GM20431 (cell line): ENCODE measurements around the gene UBTD2.
"Not testable (repeated sequence)": the region's sequence is repeated elsewhere in the genome, so short reads cannot be mapped to it uniquely, and the experiment has no call there.

Experiments
- in situ Hi-C: fragments of 300-500 bp; cut with MseI, MboI; formaldehyde crosslinking; loops from one replicate; pipeline ENCODE4 v1.15.0; 2020; ENCODE audit warnings: low sequenced_read_pairs; ENCODE audit not compliant: unreplicated experiment

The UBTD2 gene

GRCh38 chr5:172293745-172294342, 10.3 kb upstream of the UBTD2 start:
- in situ Hi-C loops = loop anchor here (10.0 kb wide), 1 partner anchor 189 kb away; no protein-coding TSS in a partner anchor

DNA sequence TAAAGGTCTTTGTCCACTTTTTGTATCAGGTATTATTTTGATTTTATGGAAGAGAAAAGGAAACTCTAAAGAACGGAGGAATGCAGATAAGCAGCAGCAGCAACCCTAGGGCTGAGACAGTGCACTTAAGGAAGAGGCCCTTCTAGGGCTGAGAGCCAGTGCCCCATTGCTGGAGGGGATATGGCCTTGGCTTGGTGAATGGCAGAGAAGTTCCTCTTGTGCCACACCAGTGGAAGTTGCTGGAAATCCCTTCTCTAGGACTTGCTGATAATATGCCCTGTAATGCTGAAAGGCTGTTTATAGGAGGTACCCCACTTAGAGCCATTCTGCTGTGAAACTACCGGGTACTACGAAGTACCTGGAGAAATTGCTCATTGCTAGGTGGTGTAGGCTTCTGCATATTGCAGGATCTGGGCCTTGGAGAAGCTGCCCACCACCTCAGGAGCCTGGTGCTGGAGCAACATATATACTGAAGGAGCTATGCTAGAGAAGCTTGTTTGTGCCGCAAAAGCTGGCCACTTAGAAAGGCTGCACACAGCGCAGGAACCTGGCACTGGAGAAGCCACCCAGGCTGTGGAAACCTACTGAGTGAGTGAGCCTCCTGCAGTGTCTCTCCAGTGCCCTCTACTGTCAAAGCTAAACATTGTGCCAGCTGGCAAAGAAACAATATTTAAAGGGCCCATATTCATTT, 9.6 kb upstream of the UBTD2 start:
- in situ Hi-C loops = loop anchor here (10.0 kb wide), 1 partner anchor 188 kb away; no protein-coding TSS in a partner anchor

DNA sequence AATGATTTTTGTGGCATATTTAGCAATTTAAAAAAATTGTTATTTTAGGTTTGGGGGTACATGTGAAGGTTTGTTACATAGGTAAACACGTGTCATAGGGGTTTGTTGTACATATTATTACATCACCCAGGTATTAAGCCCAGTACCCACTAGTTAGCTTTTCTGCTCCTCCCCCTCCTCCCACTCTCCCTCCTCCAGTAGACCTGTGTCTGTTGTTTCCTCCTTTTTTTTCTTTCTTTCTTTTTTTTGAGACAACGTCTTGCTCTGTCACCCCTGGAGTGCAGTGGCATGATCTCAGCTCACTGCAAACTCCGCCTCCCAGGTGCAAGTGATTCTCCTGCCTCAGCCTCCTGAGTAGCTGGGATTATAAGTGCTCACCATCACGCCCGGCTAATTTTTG, 8.3 kb upstream of the UBTD2 start:
- in situ Hi-C loops = loop anchor here (10.0 kb wide), 1 partner anchor 187 kb away; no protein-coding TSS in a partner anchor

GRCh38 chr5:172288465-172288864, 4.9 kb upstream of the UBTD2 start:
- in situ Hi-C loops = no loop called here

DNA sequence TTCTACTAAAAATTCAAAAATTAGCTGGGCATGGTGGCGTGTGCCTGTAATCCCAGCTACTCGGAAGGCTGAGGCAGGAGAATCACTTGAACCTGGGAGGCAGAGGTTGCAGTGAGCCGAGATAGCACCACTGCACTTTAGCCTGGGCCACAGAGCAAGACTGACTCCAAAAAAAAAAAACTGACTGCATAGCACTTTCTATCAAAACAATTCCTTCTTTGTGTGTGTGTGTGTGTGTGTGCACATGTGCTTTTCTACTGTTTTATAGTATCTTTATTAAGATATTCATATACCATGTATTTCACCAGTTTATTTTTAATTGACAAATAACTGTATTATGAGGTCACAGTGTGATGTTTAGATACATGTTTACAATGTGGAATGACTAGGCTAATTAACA, 3.6 kb upstream of the UBTD2 start:
- in situ Hi-C loops = not testable (repeated sequence)

GRCh38 chr5:172285226-172286143, 1.9 kb upstream of the UBTD2 start:
- in situ Hi-C loops = no loop called here

GRCh38 chr5:172284611-172284980, 1.0 kb upstream of the UBTD2 start:
- in situ Hi-C loops = no loop called here

GRCh38 chr5:172283862-172284610, 472 bp upstream of the UBTD2 start:
- in situ Hi-C loops = no loop called here

DNA sequence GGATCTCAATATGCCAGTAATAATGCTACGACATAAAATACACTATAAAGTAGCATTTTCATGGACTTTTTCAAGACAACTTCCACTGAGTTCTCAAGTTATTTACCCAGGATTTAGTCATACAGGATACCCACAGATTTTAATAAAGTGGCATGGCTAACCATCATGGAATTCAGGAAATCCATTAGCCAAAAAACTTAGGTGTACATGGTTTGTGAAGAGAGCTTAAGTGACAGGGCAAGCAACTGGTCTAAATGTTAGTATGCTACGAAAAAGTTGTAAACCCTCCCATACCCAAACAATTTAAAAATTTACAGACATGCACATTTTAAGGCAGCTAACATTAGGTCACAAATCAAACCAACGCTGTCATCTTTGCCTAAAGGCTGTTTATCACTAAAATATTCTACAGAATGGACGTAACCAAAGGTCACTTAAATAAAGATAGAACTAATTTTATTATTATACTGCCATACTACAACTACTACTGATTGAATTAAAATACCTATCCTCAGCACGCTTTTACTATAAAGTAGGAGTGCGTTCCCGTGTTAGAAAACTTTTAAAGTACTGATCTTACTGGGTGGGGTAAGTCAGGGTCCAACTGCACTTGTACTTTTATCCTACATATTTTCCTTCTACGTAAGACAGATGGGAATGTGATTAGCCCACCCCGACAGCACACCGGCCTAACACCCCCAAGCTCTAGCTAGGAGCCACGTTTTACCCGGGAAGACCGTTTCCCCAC, 1.1 kb downstream of the UBTD2 start:
- in situ Hi-C loops = no loop called here

DNA sequence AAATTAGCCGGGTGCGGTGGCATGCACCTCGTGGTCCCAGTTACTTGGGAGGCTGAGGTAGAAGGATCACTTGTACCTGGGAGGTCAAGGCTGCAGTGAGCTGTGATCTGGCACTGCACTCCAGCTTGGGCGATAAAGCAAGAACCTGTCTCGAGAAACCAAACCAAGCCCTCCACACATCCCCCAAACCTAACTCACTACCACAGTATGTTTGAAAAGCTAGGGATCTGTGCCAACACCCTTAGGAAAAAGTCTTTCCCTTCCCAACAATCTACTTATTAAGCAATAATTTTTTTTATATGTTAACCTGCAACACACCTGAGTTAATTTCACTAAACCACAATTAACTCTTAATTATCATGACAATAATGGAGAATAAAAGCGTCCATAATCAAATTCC, 2.2 kb downstream of the UBTD2 start:
- in situ Hi-C loops = no loop called here

DNA sequence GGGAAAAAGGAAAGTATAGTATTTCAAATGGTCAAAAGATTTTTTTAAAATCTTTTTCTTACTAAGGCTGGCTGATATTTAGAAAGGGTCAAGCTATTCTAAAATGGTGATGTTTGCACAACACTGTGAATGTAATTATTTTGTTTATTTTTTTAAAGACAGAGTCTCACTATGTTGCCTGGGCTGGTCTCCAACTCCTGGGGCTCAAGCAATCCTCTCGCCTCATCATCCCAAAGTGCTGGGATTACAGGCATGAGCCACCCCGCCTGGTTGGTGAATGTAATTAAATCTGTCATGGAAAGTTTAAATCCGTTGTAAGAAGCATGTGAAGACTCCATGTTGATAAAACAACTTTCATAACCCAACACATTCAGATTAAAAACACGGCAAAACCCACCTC, 2.6 kb downstream of the UBTD2 start:
- in situ Hi-C loops = no loop called here

DNA sequence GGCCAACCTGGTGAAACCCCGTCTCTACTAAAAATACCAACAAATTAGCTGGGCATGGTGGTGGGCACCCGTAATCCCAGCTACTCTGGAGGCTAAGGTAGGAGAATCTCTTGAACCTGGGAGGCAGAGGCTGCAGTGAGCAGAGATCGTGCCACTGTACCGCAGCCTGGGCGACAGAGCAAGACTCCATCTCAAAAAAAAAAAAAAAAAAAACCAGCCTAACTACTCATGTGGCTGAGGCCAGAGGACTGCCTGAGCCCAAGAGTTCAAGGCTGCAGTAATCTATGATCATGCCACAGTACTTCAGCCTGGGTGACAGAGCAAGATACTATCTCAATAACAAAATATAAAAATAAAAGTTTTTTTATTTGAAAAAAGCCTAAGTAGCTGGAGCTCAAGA, 3.2 kb downstream of the UBTD2 start:
- in situ Hi-C loops = no loop called here

DNA sequence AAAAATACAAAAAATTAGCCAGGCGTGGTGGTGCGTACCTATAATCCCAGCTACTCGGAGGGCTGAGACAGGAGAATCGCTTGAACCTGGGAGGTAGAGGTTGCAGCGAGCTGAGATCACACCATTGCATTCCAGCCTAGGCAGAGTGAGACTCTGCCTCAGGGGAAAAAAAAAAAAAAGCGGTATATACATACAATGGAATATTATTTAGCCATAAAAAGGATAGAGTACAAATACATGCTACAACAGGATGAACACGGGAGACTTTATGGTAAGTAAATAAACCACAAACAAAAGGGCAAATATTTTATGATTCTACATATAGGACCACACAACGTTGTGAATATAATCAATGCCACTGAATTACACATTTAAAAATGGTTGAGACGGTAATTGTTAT, 5.2 kb downstream of the UBTD2 start:
- in situ Hi-C loops = no loop called here

DNA sequence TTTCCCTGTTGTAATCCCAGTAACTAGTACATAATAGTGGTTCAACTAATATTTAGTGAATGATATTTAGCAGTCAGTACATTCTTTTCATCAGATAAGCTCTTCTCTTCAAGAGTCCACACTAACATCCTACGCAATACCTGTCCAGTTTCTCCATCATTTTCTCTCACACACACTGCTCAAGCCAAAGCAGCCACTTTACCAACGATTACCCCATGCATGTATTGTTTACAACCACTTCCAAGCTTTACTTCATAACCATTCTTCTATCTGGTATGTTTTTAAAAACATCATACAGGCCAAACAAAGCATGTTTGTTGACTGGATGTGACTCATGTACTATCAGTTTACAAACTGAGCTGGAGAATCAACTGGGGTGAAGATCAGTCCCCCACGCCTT, 7.3 kb downstream of the UBTD2 start:
- in situ Hi-C loops = no loop called here

GRCh38 chr5:172274951-172275753, 8.4 kb downstream of the UBTD2 start:
- in situ Hi-C loops = no loop called here

GRCh38 chr5:172267943-172268342, 15.6 kb downstream of the UBTD2 start:
- in situ Hi-C loops = no loop called here

GRCh38 chr5:172266676-172267092, 16.9 kb downstream of the UBTD2 start:
- in situ Hi-C loops = no loop called here

GRCh38 chr5:172266071-172266675, 17.4 kb downstream of the UBTD2 start:
- in situ Hi-C loops = no loop called here
